HEK293T (cell line): Measurements from ENCODE around the gene TTC17.
A peak's percentile ranks its signal among the peaks of the same experiment; 100 is the strongest.

Experiments used
- ARNT ChIP-seq: fragments of 450-650 bp; IDR thresholded peaks from 2 replicates; pipeline ENCODE4 v1.6.1; 2017; ENCODE audit warnings: mild to moderate bottlenecking
- CTBP1 ChIP-seq: fragments of 450-650 bp; IDR thresholded peaks from 2 replicates; pipeline ENCODE4 v1.6.1; 2016; ENCODE audit warnings: borderline replicate concordance
- ELF4 ChIP-seq: fragments of 450-650 bp; IDR thresholded peaks from 2 replicates; pipeline ENCODE4 v1.6.1; 2017; ENCODE audit warnings: antibody characterized with exemption
- FOXK2 ChIP-seq: fragments of 450-650 bp; IDR thresholded peaks from 2 replicates; pipeline ENCODE4 v1.6.1; 2016; ENCODE audit warnings: mild to moderate bottlenecking
- FOXM1 ChIP-seq: fragments of 450-650 bp; IDR thresholded peaks from 2 replicates; pipeline ENCODE4 v1.6.1; 2017; ENCODE audit warnings: mild to moderate bottlenecking, borderline replicate concordance
- NFRKB ChIP-seq: fragments of 450-650 bp; IDR thresholded peaks from 2 replicates; pipeline ENCODE4 v1.6.1; 2016; ENCODE audit warnings: mild to moderate bottlenecking, moderate library complexity
- PKNOX1 ChIP-seq: fragments of 450-650 bp; IDR thresholded peaks from 2 replicates; pipeline ENCODE4 v1.6.1; 2016
- SP1 ChIP-seq: fragments of 450-650 bp; IDR thresholded peaks from 2 replicates; pipeline ENCODE4 v1.6.1; 2017
- SUZ12 ChIP-seq: fragments of 450-650 bp; IDR thresholded peaks from 2 replicates; pipeline ENCODE4 v1.6.1; 2016; ENCODE audit warnings: mild to moderate bottlenecking
- TARDBP ChIP-seq: fragments of 450-650 bp; IDR thresholded peaks from 2 replicates; pipeline ENCODE4 v1.6.1; 2016
- ZNF384 ChIP-seq: fragments of 450-650 bp; IDR thresholded peaks from 2 replicates; pipeline ENCODE4 v1.6.1; 2016

GRCh38 chr11:43358801-43359421, at the start of gene TTC17:
- TF ChIP-seq ZNF384 (no peak), SP1 (no peak), SUZ12 (no peak), PKNOX1 (no peak), CTBP1 (no peak), FOXM1 (no peak), ARNT (no peak), NFRKB (no peak), TARDBP (no peak), FOXK2 (no peak), ELF4 (peak; percentile 76)
